ENCODE measurements around the gene PPP3R1. TPM values are rescaled to one million over a fixed set of nuclear protein-coding genes. Genes with fewer than 3 reads are reported as not detected.
"Not testable (repeated sequence)": the region's sequence is repeated elsewhere in the genome, so short reads cannot be mapped to it uniquely, and the experiment has no call there.

PPP3R1 gene
- polyA plus RNA-seq, 12 donors: 43.6 to 899 (median 55.4) TPM

GRCh38 chr2:68190991-68191731, 61.2 kb downstream of the PPP3R1 start:
- no peak for DNase-seq

- DNase-seq: no peak
These were observed 62.1 kb downstream of the PPP3R1 start for GRCh38 chr2:68189991-68190784.

- no peak for DNase-seq
These were observed 63.5 kb downstream of the PPP3R1 start for GRCh38 chr2:68188831-68189230.

GRCh38 chr2:68187329-68187728, 65.0 kb downstream of the PPP3R1 start:
- no peak for DNase-seq

GRCh38 chr2:68185541-68186164, 66.7 kb downstream of the PPP3R1 start:
- no peak for DNase-seq

GRCh38 chr2:68182902-68183301, 69.4 kb downstream of the PPP3R1 start:
- no peak for DNase-seq

GRCh38 chr2:68178954-68179627, 73.2 kb downstream of the PPP3R1 start:
- DNase-seq: no peak

GRCh38 chr2:68178432-68178831, 73.9 kb downstream of the PPP3R1 start:
- DNase-seq: no peak

GRCh38 chr2:68177541-68177940, 74.8 kb downstream of the PPP3R1 start:
- no peak for DNase-seq

- DNase-seq: no peak
These were observed 75.7 kb downstream of the PPP3R1 start for GRCh38 chr2:68176657-68177056.

- DNase-seq: not testable (repeated sequence)
These were observed 77.1 kb downstream of the PPP3R1 start for GRCh38 chr2:68175210-68175609.

- no peak for DNase-seq
These were observed 79.2 kb downstream of the PPP3R1 start for GRCh38 chr2:68172990-68173700.

GRCh38 chr2:68172521-68172920, 79.8 kb downstream of the PPP3R1 start:
- DNase-seq: no peak

GRCh38 chr2:68171684-68172083, 80.6 kb downstream of the PPP3R1 start:
- no peak for DNase-seq

- DNase-seq: no peak
These were observed 81.2 kb downstream of the PPP3R1 start for GRCh38 chr2:68171146-68171545.

- no peak for DNase-seq
These were observed 83.0 kb downstream of the PPP3R1 start for GRCh38 chr2:68169308-68169707.

- DNase-seq: no peak
These were observed 85.1 kb downstream of the PPP3R1 start for GRCh38 chr2:68167186-68167585.

GRCh38 chr2:68163641-68164040, 88.7 kb downstream of the PPP3R1 start:
- DNase-seq: no peak

- DNase-seq: no peak
These were observed 94.2 kb downstream of the PPP3R1 start for GRCh38 chr2:68158134-68158447.

GRCh38 chr2:68157402-68158133, 94.8 kb downstream of the PPP3R1 start, which contains the start of gene PNO1:
Gene PNO1 (plus strand): TSS chr2:68157888. CDS start chr2:68157935, 47 bp downstream.
- peak; percentile 97 for DNase-seq

- no peak for DNase-seq
These were observed 95.3 kb downstream of the PPP3R1 start for GRCh38 chr2:68157002-68157401.

All from muscle of arm (tissue), 12 donors.